CD14-positive monocyte (primary cell): ENCODE data around the gene RAI1. TPM values are rescaled to one million over a fixed set of nuclear protein-coding genes. Genes with fewer than 3 reads are reported as not detected.

Experiments
- DNase-seq, 3 donors: peaks; one replicate each; pipeline ENCODE4 v3.0.0-alpha.2; 2011 to 2022
- H2AFZ ChIP-seq: 2 replicates; pipeline ENCODE4 v1.6.0; 2012; ENCODE audit warnings: mild to moderate bottlenecking, low read depth, low read length, inconsistent platforms; ENCODE audit not compliant: insufficient read depth, poor library complexity, severe bottlenecking
- H3K27ac ChIP-seq, 2 donors: 1 replicate in 1 of 2; 2 replicates in 1 of 2; pipeline ENCODE4 v1.5.1; 2012 to 2013; ENCODE audit warnings: low read length in 2 of 2, control low read depth in 1 of 2, inconsistent platforms in 1 of 2, low read depth in 1 of 2, mild to moderate bottlenecking in 1 of 2
- H3K27me3 ChIP-seq, 2 donors: one replicate each; pipeline versions ENCODE4 v1.6.0 to v1.6.1; 2011 to 2013; ENCODE audit warnings: low read length in 2 of 2; ENCODE audit not compliant: control insufficient read depth in 2 of 2, insufficient read depth in 2 of 2
- H3K36me3 ChIP-seq, 2 donors: replicated peaks in 1 of 2; 1 replicate in 1 of 2; 2 replicates in 1 of 2; pipeline versions ENCODE4 v1.5.1 to v1.6.1; 2012 to 2013; ENCODE audit warnings: low read length in 2 of 2, control low read depth in 1 of 2, inconsistent platforms in 1 of 2, mild to moderate bottlenecking in 1 of 2; ENCODE audit not compliant: insufficient read depth in 2 of 2, control insufficient read depth in 1 of 2
- H3K4me1 ChIP-seq, 2 donors: 1 replicate in 1 of 2; 2 replicates in 1 of 2; pipeline versions ENCODE4 v1.5.1 to v1.6.1; 2012 to 2013; ENCODE audit warnings: low read length in 2 of 2, control low read depth in 1 of 2, inconsistent platforms in 1 of 2, mild to moderate bottlenecking in 1 of 2, moderate library complexity in 1 of 2; ENCODE audit not compliant: insufficient read depth in 2 of 2, control insufficient read depth in 1 of 2
- H3K4me2 ChIP-seq: replicated peaks from 2 replicates; pipeline ENCODE3; 2012; ENCODE audit warnings: low read length, moderate library complexity, mild to moderate bottlenecking; ENCODE audit not compliant: poor library complexity, severe bottlenecking; ENCODE audit errors: extremely low read depth
- H3K4me3 ChIP-seq, 3 experiments: fragments of 200-600 bp in 1 of 3; sonication (generic) in 1 of 3; replicated peaks in 1 of 3; 1 replicate in 2 of 3; 2 replicates in 1 of 3; pipeline ENCODE4 v1.5.1; 2011 to 2013; ENCODE audit warnings: low read length in 3 of 3, mild to moderate bottlenecking in 3 of 3, control low read depth in 2 of 3, low read depth in 2 of 3, inconsistent platforms in 1 of 3, moderate library complexity in 1 of 3
- H3K79me2 ChIP-seq: 2 replicates; pipeline ENCODE4 v1.6.0; 2012; ENCODE audit warnings: mild to moderate bottlenecking, control low read depth, inconsistent platforms, low read length, moderate library complexity; ENCODE audit not compliant: insufficient read depth
- H3K9ac ChIP-seq: 2 replicates; pipeline ENCODE4 v1.6.0; 2017; ENCODE audit warnings: low read length, mild to moderate bottlenecking; ENCODE audit not compliant: insufficient read depth, poor library complexity, severe bottlenecking
- H3K9me3 ChIP-seq, 2 donors: replicated peaks in 1 of 2; 1 replicate in 1 of 2; 2 replicates in 1 of 2; pipeline versions ENCODE4 v1.5.1 to v1.6.1; 2012 to 2013; ENCODE audit warnings: low read length in 2 of 2, control low read depth in 1 of 2; ENCODE audit not compliant: control insufficient read depth in 1 of 2, insufficient read depth in 1 of 2
- H4K20me1 ChIP-seq: 2 replicates; pipeline ENCODE4 v1.6.0; 2012; ENCODE audit warnings: mild to moderate bottlenecking, low read length, control low read depth, moderate library complexity; ENCODE audit not compliant: insufficient read depth
- H3K27ac Mint-ChIP-seq, 7 donors: one replicate each; pipeline ENCODE4 v1.8.0; 2020; ENCODE audit warnings: mild to moderate bottlenecking in 7 of 7, mixed read lengths in 7 of 7, moderate library complexity in 6 of 7, inconsistent platforms in 2 of 7
- H3K27me3 Mint-ChIP-seq, 3 donors: one replicate each; pipeline ENCODE4 v1.8.0; 2021 to 2022; ENCODE audit warnings: low read depth in 3 of 3, mild to moderate bottlenecking in 3 of 3, mixed read lengths in 3 of 3, moderate library complexity in 3 of 3, inconsistent platforms in 1 of 3
- H3K36me3 Mint-ChIP-seq, 2 donors: one replicate each; pipeline ENCODE4 v1.8.0; 2020; ENCODE audit warnings: mixed read lengths in 2 of 2, inconsistent platforms in 1 of 2, mild to moderate bottlenecking in 1 of 2
- H3K4me1 Mint-ChIP-seq: one replicate; pipeline ENCODE4 v1.8.0; 2020; ENCODE audit warnings: mild to moderate bottlenecking, mixed read lengths
- H3K4me3 Mint-ChIP-seq, 2 donors: one replicate each; pipeline ENCODE4 v1.8.0; 2020; ENCODE audit warnings: mild to moderate bottlenecking in 2 of 2, mixed read lengths in 2 of 2, moderate library complexity in 1 of 2
- H3K9me3 Mint-ChIP-seq, 7 donors: one replicate each; pipeline ENCODE4 v1.8.0; 2020 to 2022; ENCODE audit warnings: mixed read lengths in 7 of 7, mild to moderate bottlenecking in 6 of 7, moderate library complexity in 6 of 7, inconsistent platforms in 2 of 7
- CTCF ChIP-seq: fragments of 200-600 bp; IDR thresholded peaks from one replicate; pipeline ENCODE4 v1.8.0; 2022; ENCODE audit warnings: antibody characterized with exemption, mild to moderate bottlenecking
- WGBS: methylation state at CpG from one replicate; pipeline ENCODE4 v1.1.5; 2013; ENCODE audit warnings: missing lambda C conversion rate; ENCODE audit not compliant: insufficient coverage; 5-methylcytosine and 5-hydroxymethylcytosine counted together
- intact Hi-C, 2 donors: fragments of 100-400 bp; cut with micrococcal nuclease; formaldehyde crosslinking; loops; one replicate each; pipeline versions ENCODE4 v1.15.0 to v1.15.1; 2023
- polyA plus RNA-seq, 3 donors: library from polyadenylated mRNA; depleted of rRNA in 1 of 3; unstranded in 2 of 3; stranded (reverse) in 1 of 3; fragments of 300-500 nt in 2 of 3; fragments of >200 nt in 1 of 3; fragmentation: Illumina TruSeq in 2 of 3; gene quantifications; 1 replicate in 2 of 3; 2 replicates in 1 of 3; pipeline ENCODE4 v1.2.3, GENCODE V29; 2012 to 2021

The RAI1 gene
- polyA plus RNA-seq, 3 donors = 0.89 to 4.4 (median 1.5) TPM

DNA sequence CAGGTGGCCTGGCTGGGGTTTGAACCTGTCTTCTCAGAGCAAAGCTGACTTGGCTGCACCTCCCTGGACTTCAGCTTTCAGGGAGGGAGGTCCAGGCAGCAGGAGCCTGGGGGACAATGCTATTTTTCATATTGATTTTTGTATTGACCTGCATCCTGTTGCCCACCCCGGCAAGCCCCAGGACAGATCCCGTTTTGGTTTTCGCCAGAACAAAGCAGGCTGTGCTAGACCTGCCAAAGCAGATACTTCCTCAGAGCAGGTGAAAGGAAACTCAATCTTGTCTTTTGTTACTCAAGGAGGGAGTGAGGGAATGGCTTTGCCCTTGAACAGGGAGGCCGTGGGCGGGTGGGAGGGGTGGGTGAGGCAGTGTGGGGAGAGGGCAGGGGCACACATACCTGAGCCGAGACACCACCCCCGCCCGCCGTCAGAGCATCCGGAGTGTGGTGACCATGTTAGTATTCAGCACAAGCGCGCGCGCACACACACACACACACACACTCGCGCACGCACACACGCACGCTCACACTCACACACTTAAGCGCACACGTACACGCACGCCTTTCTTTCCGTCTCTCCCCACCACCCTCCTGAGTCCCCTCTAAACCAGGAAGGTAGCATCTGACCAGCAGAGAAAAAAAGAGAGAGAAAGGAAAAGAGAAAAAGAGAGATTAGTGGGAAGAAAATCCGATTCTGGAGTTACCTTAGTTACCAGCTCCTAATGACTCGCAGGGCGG lies 59.5 kb downstream of the RAI1 start:
- H3K9me3 Mint-ChIP-seq = peaks cover 0 to 2% (median 0%) of the 10 kb centered on the region in 7 donors
- H3K4me2 ChIP-seq = no peak overlapping the region
- WGBS = 51% methylated on average over 3 of the region's 27 CpGs
- no peak overlapping the region for H3K27ac Mint-ChIP-seq
- H3K4me1 ChIP-seq = peaks cover 0 to 3% of the 10 kb centered on the region in 2 donors
- peaks cover 74% of the 10 kb centered on the region for H4K20me1 ChIP-seq
- H3K36me3 ChIP-seq = no peaks in the 10 kb centered on the region
- no peaks in the 10 kb centered on the region for H3K27me3 ChIP-seq
- peaks cover 9% of the 10 kb centered on the region for H3K4me1 Mint-ChIP-seq
- intact Hi-C loops = no loop called here
- H3K36me3 Mint-ChIP-seq = peaks cover 6 to 11% of the 10 kb centered on the region in 2 donors
- H2AFZ ChIP-seq = no peak overlapping the region
- no peak overlapping the region for H3K27ac ChIP-seq
- TF ChIP-seq CTCF = no peak
- no peak overlapping the region for H3K4me3 ChIP-seq
- H3K79me2 ChIP-seq = peaks cover 34% of the 10 kb centered on the region
- DNase-seq = no peak
- H3K9ac ChIP-seq = no peak overlapping the region
- H3K27me3 Mint-ChIP-seq = no peaks in the 10 kb centered on the region
- no peak overlapping the region for H3K4me3 Mint-ChIP-seq
- no peaks in the 10 kb centered on the region for H3K9me3 ChIP-seq

DNA sequence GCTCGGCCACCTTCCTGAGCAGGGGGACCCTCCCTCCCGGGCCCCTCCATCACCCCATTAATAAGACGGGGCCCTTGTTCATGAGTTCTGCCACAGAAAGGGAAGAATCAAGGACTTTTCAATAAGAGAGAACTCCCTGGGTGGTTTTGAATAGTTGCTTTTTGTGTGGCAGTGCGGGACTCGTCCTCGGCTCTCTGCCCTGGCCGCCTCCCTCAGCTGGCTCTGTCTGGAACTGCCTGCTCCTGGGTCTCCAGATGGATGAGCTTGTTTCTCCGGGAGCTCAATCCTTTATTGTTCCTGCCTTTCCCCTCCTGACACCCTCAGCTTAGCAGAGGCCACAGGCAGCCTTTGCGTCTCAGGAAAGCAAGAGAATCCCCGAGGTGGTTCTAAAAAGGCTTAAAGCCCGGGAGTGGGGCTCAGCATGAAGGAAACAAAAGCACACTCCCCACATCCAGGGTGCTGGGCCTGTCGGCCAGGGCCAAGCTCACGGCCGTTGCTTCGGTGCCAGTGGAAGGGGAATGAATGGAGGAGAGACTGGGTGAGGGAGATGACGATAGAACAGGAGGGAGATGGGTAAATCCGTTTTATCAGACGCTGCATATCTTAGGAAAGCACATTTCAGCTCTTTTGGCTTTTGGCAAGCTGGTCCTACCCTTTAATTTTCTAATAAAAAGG lies 60.2 kb downstream of the RAI1 start:
- Histone ChIP-seq H4K20me1 (peaks cover 66% of the 10 kb centered on the region), H2AFZ (no peak overlapping the region), H3K9me3 (no peaks in the 10 kb centered on the region), H3K9ac (no peak overlapping the region), H3K4me1 (peaks cover 0 to 3% of the 10 kb centered on the region in 2 donors), H3K27ac (no peak overlapping the region), H3K79me2 (peaks cover 34% of the 10 kb centered on the region), H3K4me2 (no peak overlapping the region), H3K4me3 (no peak overlapping the region), H3K27me3 (no peaks in the 10 kb centered on the region), H3K36me3 (no peaks in the 10 kb centered on the region)
- 100% methylated on average over 8 of the region's 18 CpGs for WGBS
- Mint-ChIP-seq H3K9me3 (peaks cover 0 to under 1% (median 0%) of the 10 kb centered on the region in 7 donors), H3K27ac (no peak overlapping the region), H3K4me1 (peaks cover 5% of the 10 kb centered on the region), H3K27me3 (peaks cover 0 to under 1% (median 0%) of the 10 kb centered on the region in 3 donors), H3K4me3 (no peak overlapping the region), H3K36me3 (peaks cover 6 to 10% of the 10 kb centered on the region in 2 donors)
- no peak for TF ChIP-seq CTCF
- intact Hi-C loops = no loop called here
- no peak for DNase-seq
